ENCODE measurements around the gene GIT2. TPM values are rescaled to one million over a fixed set of nuclear protein-coding genes. Genes with fewer than 3 reads are reported as not detected.

The GIT2 gene
- total and polyA plus RNA-seq, 2 experiments from 2014 or later, result 15.8 to 20.9 TPM

GRCh38 chr12:109982210-109982609, 14.0 kb downstream of the GIT2 start (continued):
- TF ChIP-seq, protein P1, sequence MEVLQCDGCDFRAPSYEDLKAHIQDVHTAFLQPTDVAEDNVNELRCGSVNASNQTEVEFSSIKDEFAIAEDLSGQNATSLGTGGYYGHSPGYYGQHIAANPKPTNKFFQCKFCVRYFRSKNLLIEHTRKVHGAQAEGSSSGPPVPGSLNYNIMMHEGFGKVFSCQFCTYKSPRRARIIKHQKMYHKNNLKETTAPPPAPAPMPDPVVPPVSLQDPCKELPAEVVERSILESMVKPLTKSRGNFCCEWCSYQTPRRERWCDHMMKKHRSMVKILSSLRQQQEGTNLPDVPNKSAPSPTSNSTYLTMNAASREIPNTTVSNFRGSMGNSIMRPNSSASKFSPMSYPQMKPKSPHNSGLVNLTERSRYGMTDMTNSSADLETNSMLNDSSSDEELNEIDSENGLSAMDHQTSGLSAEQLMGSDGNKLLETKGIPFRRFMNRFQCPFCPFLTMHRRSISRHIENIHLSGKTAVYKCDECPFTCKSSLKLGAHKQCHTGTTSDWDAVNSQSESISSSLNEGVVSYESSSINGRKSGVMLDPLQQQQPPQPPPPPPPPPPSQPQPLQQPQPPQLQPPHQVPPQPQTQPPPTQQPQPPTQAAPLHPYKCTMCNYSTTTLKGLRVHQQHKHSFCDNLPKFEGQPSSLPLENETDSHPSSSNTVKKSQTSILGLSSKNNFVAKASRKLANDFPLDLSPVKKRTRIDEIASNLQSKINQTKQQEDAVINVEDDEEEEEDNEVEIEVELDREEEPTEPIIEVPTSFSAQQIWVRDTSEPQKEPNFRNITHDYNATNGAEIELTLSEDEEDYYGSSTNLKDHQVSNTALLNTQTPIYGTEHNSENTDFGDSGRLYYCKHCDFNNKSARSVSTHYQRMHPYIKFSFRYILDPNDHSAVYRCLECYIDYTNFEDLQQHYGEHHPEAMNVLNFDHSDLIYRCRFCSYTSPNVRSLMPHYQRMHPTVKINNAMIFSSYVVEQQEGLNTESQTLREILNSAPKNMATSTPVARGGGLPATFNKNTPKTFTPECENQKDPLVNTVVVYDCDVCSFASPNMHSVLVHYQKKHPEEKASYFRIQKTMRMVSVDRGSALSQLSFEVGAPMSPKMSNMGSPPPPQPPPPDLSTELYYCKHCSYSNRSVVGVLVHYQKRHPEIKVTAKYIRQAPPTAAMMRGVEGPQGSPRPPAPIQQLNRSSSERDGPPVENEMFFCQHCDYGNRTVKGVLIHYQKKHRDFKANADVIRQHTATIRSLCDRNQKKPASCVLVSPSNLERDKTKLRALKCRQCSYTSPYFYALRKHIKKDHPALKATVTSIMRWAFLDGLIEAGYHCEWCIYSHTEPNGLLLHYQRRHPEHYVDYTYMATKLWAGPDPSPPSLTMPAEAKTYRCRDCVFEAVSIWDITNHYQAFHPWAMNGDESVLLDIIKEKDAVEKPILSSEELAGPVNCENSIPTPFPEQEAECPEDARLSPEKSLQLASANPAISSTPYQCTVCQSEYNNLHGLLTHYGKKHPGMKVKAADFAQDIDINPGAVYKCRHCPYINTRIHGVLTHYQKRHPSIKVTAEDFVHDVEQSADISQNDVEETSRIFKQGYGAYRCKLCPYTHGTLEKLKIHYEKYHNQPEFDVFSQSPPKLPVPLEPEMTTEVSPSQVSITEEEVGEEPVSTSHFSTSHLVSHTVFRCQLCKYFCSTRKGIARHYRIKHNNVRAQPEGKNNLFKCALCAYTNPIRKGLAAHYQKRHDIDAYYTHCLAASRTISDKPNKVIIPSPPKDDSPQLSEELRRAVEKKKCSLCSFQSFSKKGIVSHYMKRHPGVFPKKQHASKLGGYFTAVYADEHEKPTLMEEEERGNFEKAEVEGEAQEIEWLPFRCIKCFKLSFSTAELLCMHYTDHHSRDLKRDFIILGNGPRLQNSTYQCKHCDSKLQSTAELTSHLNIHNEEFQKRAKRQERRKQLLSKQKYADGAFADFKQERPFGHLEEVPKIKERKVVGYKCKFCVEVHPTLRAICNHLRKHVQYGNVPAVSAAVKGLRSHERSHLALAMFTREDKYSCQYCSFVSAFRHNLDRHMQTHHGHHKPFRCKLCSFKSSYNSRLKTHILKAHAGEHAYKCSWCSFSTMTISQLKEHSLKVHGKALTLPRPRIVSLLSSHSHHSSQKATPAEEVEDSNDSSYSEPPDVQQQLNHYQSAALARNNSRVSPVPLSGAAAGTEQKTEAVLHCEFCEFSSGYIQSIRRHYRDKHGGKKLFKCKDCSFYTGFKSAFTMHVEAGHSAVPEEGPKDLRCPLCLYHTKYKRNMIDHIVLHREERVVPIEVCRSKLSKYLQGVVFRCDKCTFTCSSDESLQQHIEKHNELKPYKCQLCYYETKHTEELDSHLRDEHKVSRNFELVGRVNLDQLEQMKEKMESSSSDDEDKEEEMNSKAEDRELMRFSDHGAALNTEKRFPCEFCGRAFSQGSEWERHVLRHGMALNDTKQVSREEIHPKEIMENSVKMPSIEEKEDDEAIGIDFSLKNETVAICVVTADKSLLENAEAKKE (CRISPR knock-in tag; IDR thresholded peaks at IDR 0.05), result no peak
- TF ChIP-seq STAT1 (IDR thresholded peaks at IDR 0.05; ENCODE audit: unreplicated experiment) (no peak), NANOG (IDR thresholded peaks at IDR 0.05; ENCODE audit: borderline replicate concordance) (no peak), EZH2phosphoT487 (IDR thresholded peaks at IDR 0.05; ENCODE audit: unreplicated experiment) (no peak)

- no peak overlapping the region for H3K4me3 Mint-ChIP-seq
- H3K36me3 ChIP-seq (ENCODE audit: insufficient read depth), result peaks cover 17% of the 10 kb centered on the region; the same call in 1 of the 2 replicates
- ATAC-seq, result no peak
These were observed 14.9 kb downstream of the GIT2 start for GRCh38 chr12:109981311-109981710.

GRCh38 chr12:109972821-109973220, 23.3 kb downstream of the GIT2 start:
- peaks cover 17% of the 10 kb centered on the region for H3K36me3 Mint-ChIP-seq (ENCODE audit: low read depth)
- no peak overlapping the region for H3K27ac ChIP-seq (ENCODE audit: low read depth)
- peaks cover under 1% of the 10 kb centered on the region; the same call in 2 of the 3 replicates for H3K4me1 Mint-ChIP-seq
- H3K27me3 ChIP-seq (ENCODE audit: insufficient read depth), result no peaks in the 10 kb centered on the region
- H3K27me3 Mint-ChIP-seq (ENCODE audit: insufficient read depth, low read depth, poor library complexity), result no peaks in the 10 kb centered on the region
- H3K9me2 ChIP-seq (ENCODE audit: insufficient read depth), result no peaks in the 10 kb centered on the region
- DNase-seq (ENCODE audit: low spot score) (no peak), ATAC-seq (no peak)
- no peak overlapping the region for H3K4me3 ChIP-seq
- H3K4me3 Mint-ChIP-seq, result no peak overlapping the region
- H4K20me1 ChIP-seq (replicated peaks; ENCODE audit: insufficient read depth), result no peaks in the 10 kb centered on the region; the same call in 1 of the 2 replicates
- H3K27ac Mint-ChIP-seq, result no peak overlapping the region
- no peaks in the 10 kb centered on the region for H3K9me3 Mint-ChIP-seq
- H3K4me2 ChIP-seq, result no peak overlapping the region
- H3K4me1 ChIP-seq (ENCODE audit: insufficient read depth), result no peaks in the 10 kb centered on the region
- H3F3A ChIP-seq (replicated peaks; ENCODE audit: low read depth), result no peaks in the 10 kb centered on the region
- no peak overlapping the region for H2AFZ ChIP-seq
- H3K36me3 ChIP-seq (ENCODE audit: insufficient read depth), result peaks cover 4% of the 10 kb centered on the region
- H3K79me2 ChIP-seq (replicated peaks; ENCODE audit: insufficient read depth), result no peaks in the 10 kb centered on the region
- TF ChIP-seq ZNF331 (CRISPR knock-in tag; IDR thresholded peaks at IDR 0.05; ENCODE audit: low read depth) (no peak), STAT1 (IDR thresholded peaks at IDR 0.05; ENCODE audit: unreplicated experiment) (no peak), CREB1 (CRISPR knock-in tag; IDR thresholded peaks at IDR 0.05; ENCODE audit: low read depth) (no peak), CTCF (conservative IDR thresholded peaks at IDR 0.05; ENCODE audit: low read depth in 2 of 2) (no peak), JUNB (IDR thresholded peaks at IDR 0.05; ENCODE audit: unreplicated experiment) (no peak), POLR2AphosphoS5 (IDR thresholded peaks at IDR 0.05; ENCODE audit: low read depth) (no peak), EZH2phosphoT487 (IDR thresholded peaks at IDR 0.05; ENCODE audit: unreplicated experiment) (no peak), ETS1 (IDR thresholded peaks at IDR 0.05) (no peak)

More at GRCh38 chr12:109981311-109981710, 14.9 kb downstream of the GIT2 start:
- Histone ChIP-seq H3K9me2 (ENCODE audit: insufficient read depth) (no peaks in the 10 kb centered on the region), H3K4me1 (ENCODE audit: insufficient read depth) (no peaks in the 10 kb centered on the region), H3K4me3 (no peak overlapping the region), H4K20me1 (replicated peaks; ENCODE audit: insufficient read depth) (no peaks in the 10 kb centered on the region; the same call in 1 of the 2 replicates), H3K27me3 (ENCODE audit: insufficient read depth) (no peaks in the 10 kb centered on the region), H3K27ac (ENCODE audit: low read depth) (no peak overlapping the region), H3K79me2 (replicated peaks; ENCODE audit: insufficient read depth) (no peaks in the 10 kb centered on the region), H3F3A (replicated peaks; ENCODE audit: low read depth) (no peaks in the 10 kb centered on the region), H3K4me2 (no peak overlapping the region), H2AFZ (no peak overlapping the region)
- TF ChIP-seq NANOG (IDR thresholded peaks at IDR 0.05; ENCODE audit: borderline replicate concordance) (no peak), JUNB (IDR thresholded peaks at IDR 0.05; ENCODE audit: unreplicated experiment) (no peak)
- DNase-seq (ENCODE audit: low spot score), result no peak
- Mint-ChIP-seq H3K27ac (no peak overlapping the region), H3K4me1 (no peaks in the 10 kb centered on the region), H3K9me3 (no peaks in the 10 kb centered on the region), H3K36me3 (ENCODE audit: low read depth) (peaks cover 46% of the 10 kb centered on the region), H3K27me3 (ENCODE audit: insufficient read depth, low read depth, poor library complexity) (peaks cover 3% of the 10 kb centered on the region)

All from GM23338 (cell line).